Neutrophil (primary cell): ENCODE measurements around the gene PZP.
"Not testable (repeated sequence)": the region's sequence is repeated elsewhere in the genome, so short reads cannot be mapped to it uniquely, and the experiment has no call there.

ENCODE experiments used
- H3K27ac ChIP-seq: fragments of 200-600 bp; sonication (generic); 2 replicates; pipeline ENCODE4 v1.5.1; 2016; ENCODE audit warnings: mild to moderate bottlenecking, moderate library complexity
- H3K27me3 ChIP-seq: fragments of 200-600 bp; sonication (generic); 2 replicates; pipeline ENCODE4 v1.6.0; 2016; ENCODE audit warnings: mild to moderate bottlenecking
- H3K36me3 ChIP-seq: fragments of 200-600 bp; sonication (generic); 2 replicates; pipeline ENCODE4 v1.5.1; 2017
- H3K4me1 ChIP-seq, 2 experiments: fragments of 200-600 bp in 1 of 2; sonication (generic) in 1 of 2; 1 replicate in 1 of 2; 2 replicates in 1 of 2; pipeline versions ENCODE4 v1.5.1 to v1.6.1; 2013 to 2016; ENCODE audit warnings: low read depth in 1 of 2, low read length in 1 of 2, mild to moderate bottlenecking in 1 of 2, moderate library complexity in 1 of 2; ENCODE audit not compliant: control insufficient read depth in 1 of 2, insufficient read depth in 1 of 2
- H3K4me3 ChIP-seq, 2 experiments: fragments of 200-600 bp in 1 of 2; sonication (generic) in 1 of 2; 1 replicate in 1 of 2; 2 replicates in 1 of 2; pipeline ENCODE4 v1.5.1; 2013 to 2016; ENCODE audit warnings: low read depth in 1 of 2, low read length in 1 of 2, mild to moderate bottlenecking in 1 of 2, moderate library complexity in 1 of 2
- H3K9me3 ChIP-seq: fragments of 200-600 bp; sonication (generic); 2 replicates; pipeline ENCODE4 v1.5.1; 2016
- CTCF ChIP-seq: fragments of 200-600 bp; sonication (generic); IDR thresholded peaks from 2 replicates; pipeline ENCODE4 v1.5.1; 2016; ENCODE audit warnings: antibody characterized with exemption

PZP gene

GRCh38 chr12:9208229-9208628 is at the start of gene PZP:
TSS of gene PZP (minus strand) at chr12:9208395. CDS start at chr12:9208341, 54 bp downstream.
- Histone ChIP-seq H3K27ac (no peak within 1 kb of the TSS), H3K4me1 (no peaks in the 10 kb centered on the region), H3K4me3 (no peak within 1 kb of the TSS), H3K9me3 (no peaks in the 10 kb centered on the region), H3K27me3 (no peaks in the 10 kb centered on the region), H3K36me3 (no peaks in the 10 kb centered on the region)
- TF ChIP-seq CTCF = no peak

DNA sequence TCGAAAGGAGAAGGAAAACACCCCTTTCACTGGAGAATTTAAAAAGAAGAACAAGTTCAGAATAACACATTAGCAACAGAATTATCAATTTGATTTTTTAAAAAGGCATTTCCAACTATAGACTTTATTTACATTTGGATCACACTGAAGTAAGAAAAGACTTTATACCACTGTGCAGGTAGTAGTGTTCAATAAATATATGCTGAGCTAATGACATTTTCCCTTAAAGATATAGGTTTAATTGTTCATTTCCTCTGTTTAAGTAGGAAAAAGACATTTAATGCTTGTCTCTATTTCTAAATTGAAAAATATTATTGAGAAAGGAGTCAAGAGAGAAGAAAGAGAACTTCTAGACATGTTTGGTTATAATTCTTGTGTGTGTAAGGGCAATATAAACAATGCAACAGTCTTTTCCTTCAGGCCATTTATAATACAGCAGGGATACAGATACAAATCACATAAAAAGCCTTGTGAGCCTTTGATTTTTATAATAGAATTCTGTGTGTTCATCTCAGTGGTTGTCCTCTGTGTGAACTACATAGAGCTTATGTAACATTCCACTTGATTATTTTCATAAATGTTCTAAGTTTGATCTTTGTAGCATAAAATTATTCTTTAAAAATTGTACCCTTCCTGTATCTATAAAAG is 48.7 kb upstream of the PZP start:
- TF ChIP-seq CTCF = no peak
- Histone ChIP-seq H3K4me3 (no peak overlapping the region), H3K27ac (no peak overlapping the region), H3K4me1 (no peaks in the 10 kb centered on the region), H3K9me3 (no peaks in the 10 kb centered on the region), H3K36me3 (no peaks in the 10 kb centered on the region), H3K27me3 (no peaks in the 10 kb centered on the region)

DNA sequence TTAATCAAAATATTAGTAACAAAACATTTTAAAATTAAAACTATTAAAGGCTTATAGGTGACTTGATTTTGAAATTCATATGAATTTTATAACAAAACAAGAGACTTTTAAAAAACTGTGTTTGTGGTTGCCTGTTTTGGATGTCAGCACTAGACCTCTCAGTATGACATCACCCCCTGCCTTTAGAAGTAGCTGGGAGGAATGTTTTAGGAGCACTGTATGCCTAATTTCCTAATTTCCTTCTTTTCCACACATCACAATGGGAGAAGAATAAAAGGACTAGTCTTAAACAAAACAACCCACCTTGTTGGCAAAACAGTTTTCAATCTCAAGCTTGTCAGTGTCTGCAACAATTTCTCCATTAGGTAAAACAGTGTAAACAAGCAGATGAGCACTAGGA is 48.1 kb upstream of the PZP start:
- H3K27ac ChIP-seq = no peak overlapping the region
- no peaks in the 10 kb centered on the region for H3K9me3 ChIP-seq
- H3K4me1 ChIP-seq = no peaks in the 10 kb centered on the region
- TF ChIP-seq CTCF = no peak
- H3K36me3 ChIP-seq = no peaks in the 10 kb centered on the region
- H3K27me3 ChIP-seq = no peaks in the 10 kb centered on the region
- H3K4me3 ChIP-seq = no peak overlapping the region

DNA sequence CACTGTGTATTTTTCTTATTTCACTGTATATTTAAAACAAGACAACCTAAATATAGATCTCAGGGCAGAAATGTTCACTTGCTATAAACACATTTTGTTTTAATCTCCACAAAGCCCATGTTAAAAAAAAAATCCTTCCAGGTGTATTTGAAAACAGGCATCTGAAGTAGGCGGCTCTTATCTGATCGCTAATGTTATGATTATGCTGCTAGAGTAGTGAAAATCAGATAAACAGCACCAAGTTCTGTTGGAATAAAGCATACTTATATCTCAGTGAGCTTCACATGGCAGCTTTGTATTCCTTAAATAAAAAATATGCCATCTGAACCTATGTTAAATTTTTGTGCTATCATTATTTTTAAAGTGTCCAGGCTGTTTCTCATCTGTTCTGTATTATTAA is 47.6 kb upstream of the PZP start:
- Histone ChIP-seq H3K9me3 (no peaks in the 10 kb centered on the region), H3K4me3 (no peak overlapping the region), H3K36me3 (no peaks in the 10 kb centered on the region), H3K27me3 (no peaks in the 10 kb centered on the region), H3K27ac (no peak overlapping the region), H3K4me1 (no peaks in the 10 kb centered on the region)
- TF ChIP-seq CTCF = no peak

DNA sequence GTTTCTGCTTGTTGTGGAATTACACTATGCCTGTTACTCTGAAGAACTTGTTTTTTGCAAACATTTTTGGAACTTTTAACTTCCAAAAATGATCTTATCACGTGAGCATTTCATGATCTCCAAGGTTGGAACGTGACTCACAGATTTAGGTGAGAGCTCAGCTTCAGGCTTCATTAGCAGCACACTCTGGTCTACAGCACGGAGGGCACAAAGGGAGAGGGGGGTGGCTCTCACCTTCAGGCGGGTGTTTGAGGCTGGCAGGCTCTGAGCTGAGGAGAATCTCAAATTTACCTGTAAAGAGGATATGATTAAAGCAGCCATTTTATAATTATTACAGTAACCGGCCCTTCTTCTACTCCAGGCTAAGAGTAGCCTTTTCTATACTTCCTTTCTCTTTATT is 45.3 kb upstream of the PZP start:
- no peaks in the 10 kb centered on the region for H3K9me3 ChIP-seq
- TF ChIP-seq CTCF = no peak
- no peaks in the 10 kb centered on the region for H3K27me3 ChIP-seq
- H3K27ac ChIP-seq = no peak overlapping the region
- no peaks in the 10 kb centered on the region for H3K4me1 ChIP-seq
- no peaks in the 10 kb centered on the region for H3K36me3 ChIP-seq
- H3K4me3 ChIP-seq = no peak overlapping the region

DNA sequence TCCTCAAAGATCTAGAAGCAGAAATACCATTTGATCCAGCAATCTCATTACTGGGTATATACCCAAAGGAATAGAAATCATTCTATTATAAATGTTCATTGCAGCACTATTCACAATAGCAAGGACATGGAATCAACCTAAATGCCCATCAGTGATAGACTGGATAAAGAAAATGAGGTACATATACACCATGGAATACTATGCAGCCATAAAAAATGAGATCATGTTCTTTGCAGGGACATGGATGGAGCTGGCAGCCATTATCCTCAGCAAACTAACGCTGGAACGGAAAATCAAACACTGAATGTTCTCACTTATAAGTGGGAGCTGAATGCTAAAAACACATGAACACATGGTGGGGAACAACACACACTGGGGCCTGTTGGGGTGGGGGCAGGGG is 44.6 kb upstream of the PZP start:
- not testable (repeated sequence) for H3K27me3 ChIP-seq

More for the DNA sequence above, 44.6 kb upstream of the PZP start:
- not testable (repeated sequence) for H3K27ac ChIP-seq, H3K9me3 ChIP-seq, H3K4me3 ChIP-seq, H3K4me1 ChIP-seq, H3K36me3 ChIP-seq
